22Rv1 (cell line): ENCODE data around the gene HTRA3.

Experiments
- CTCF ChIP-seq: fragments of 450-650 bp; IDR thresholded peaks from 2 replicates; pipeline ENCODE4 v1.5.1; 2017; ENCODE audit warnings: mild to moderate bottlenecking
- ZFX ChIP-seq: fragments of 450-650 bp; IDR thresholded peaks from 2 replicates; pipeline ENCODE4 v1.6.1; 2017; ENCODE audit warnings: antibody characterized with exemption, borderline replicate concordance

DNA sequence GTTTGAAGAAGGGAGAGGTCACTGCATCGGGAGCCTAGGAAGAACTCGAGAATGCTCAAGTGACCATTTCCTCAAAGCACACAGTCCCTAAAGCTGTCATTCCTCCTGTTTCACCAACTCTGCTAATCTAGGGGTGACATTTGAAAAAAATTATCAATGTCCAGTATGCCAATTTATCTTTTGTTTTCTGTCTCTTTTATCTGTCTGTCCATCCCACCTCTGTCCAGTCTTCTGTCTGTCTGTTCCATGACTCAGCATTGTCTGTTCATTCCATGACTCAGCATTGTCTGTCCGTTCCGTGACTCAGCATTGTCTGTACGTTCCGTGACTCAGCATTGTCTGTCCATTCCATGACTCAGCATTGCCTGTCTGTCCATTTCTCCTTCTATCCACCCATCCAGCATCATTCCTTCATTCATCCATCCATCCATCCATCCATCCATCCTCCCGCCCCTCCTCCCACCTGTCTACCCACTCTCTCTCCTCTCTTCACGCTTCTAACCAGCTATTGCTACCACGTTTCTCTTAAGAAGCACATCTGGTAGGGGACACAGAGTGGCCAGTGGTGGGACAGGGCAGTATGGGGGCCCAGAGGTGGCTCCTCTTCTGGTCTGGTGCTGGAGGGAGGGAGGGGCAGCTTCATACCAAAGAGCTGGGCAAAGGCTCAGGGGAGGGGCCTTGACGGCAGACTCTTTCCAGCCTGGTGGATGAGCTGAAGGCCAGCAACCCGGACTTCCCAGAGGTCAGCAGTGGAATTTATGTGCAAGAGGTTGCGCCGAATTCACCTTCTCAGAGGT is 34.1 kb downstream of the HTRA3 start:
- TF ChIP-seq CTCF (no peak), ZFX (no peak)
